Dendritic cell treated with granulocyte-macrophage colony-stimulating factor and Interleukin-4, amounts not matched to agents 40 ng/mL and 50 ng/mL, for 4 days (primary cell): ENCODE measurements around the gene ARID1A.

Experiments
- H3K27ac Mint-ChIP-seq: one replicate; pipeline ENCODE4 v1.8.0; 2022; ENCODE audit warnings: mild to moderate bottlenecking, mixed read lengths
- H3K27me3 Mint-ChIP-seq: one replicate; pipeline ENCODE4 v1.8.0; 2022; ENCODE audit warnings: mild to moderate bottlenecking, mixed read lengths
- H3K36me3 Mint-ChIP-seq: one replicate; pipeline ENCODE4 v1.8.0; 2022; ENCODE audit warnings: low read depth, mixed read lengths
- H3K4me1 Mint-ChIP-seq: one replicate; pipeline ENCODE4 v1.8.0; 2022; ENCODE audit warnings: low read depth, mixed read lengths
- H3K4me3 Mint-ChIP-seq: one replicate; pipeline ENCODE4 v1.8.0; 2022; ENCODE audit warnings: mild to moderate bottlenecking, moderate library complexity, mixed read lengths
- H3K9me3 Mint-ChIP-seq: one replicate; pipeline ENCODE4 v1.8.0; 2022; ENCODE audit warnings: mixed read lengths
- intact Hi-C: fragments of 100-400 bp; cut with micrococcal nuclease; formaldehyde crosslinking; loops from one replicate; pipeline ENCODE4 v1.15.0; 2022

The ARID1A gene

DNA sequence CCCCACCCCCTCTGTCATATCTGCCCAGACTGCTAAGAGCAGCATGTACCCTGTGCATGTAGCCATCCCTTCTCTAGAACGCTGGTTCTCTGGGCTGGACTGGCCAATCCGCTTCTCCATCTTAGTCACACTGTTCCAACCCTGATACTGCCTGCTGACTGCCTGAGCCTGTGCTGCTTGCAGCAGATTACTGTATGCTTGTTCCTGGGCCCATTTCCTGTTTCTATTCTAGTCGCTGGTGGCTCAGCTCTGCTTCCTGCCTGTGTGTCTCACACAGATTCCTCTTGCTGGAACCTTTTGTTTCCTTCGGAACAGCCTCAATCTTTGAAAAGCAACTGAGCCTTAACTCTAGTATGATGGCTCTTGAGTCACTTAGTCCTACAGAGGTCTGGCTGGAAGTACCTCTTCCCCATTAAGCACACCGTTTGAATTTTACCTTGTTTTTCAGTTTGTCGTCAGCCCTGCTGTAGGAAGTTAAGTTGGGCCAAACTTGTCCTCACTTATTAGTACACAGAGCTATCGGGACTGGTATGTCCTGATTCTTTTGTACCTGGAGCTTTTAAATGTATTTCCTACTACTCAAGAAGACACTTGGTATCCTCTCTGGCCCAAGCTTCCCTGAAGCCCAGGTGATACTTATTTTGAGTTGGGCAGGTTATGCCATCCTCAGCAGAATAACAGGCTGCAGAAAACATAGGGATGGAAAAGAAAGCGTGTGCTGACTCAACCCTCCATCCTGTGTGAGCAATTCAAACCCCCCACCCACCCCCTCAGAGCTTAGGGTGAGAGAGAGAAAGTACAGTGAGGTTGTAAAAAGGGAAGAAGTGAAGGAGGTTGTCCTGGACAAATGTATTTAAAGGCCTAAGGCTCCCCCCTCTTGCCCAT, 48.5 kb downstream of the ARID1A start:
- H3K27ac Mint-ChIP-seq = peak overlapping the region; percentile 68
- H3K4me3 Mint-ChIP-seq = no peak overlapping the region
- H3K9me3 Mint-ChIP-seq = no peaks in the 10 kb centered on the region
- intact Hi-C loops = loop anchor here (5.0 kb wide), 1 partner anchor 42 kb away; no protein-coding TSS in a partner anchor
- peaks cover 93% of the 10 kb centered on the region for H3K36me3 Mint-ChIP-seq
- no peaks in the 10 kb centered on the region for H3K27me3 Mint-ChIP-seq
- H3K4me1 Mint-ChIP-seq = peaks cover 58% of the 10 kb centered on the region

- H3K27ac Mint-ChIP-seq = no peak overlapping the region
- intact Hi-C loops = no loop called here
- H3K36me3 Mint-ChIP-seq = peaks cover 93% of the 10 kb centered on the region
- H3K27me3 Mint-ChIP-seq = no peaks in the 10 kb centered on the region
- H3K4me3 Mint-ChIP-seq = no peak overlapping the region
- no peaks in the 10 kb centered on the region for H3K9me3 Mint-ChIP-seq
- H3K4me1 Mint-ChIP-seq = peaks cover 56% of the 10 kb centered on the region
These were observed 49.4 kb downstream of the ARID1A start for GRCh38 chr1:26745191-26745590.

- Mint-ChIP-seq H3K27ac (no peak overlapping the region), H3K27me3 (no peaks in the 10 kb centered on the region), H3K4me3 (no peak overlapping the region), H3K9me3 (no peaks in the 10 kb centered on the region), H3K36me3 (peaks cover 93% of the 10 kb centered on the region), H3K4me1 (peaks cover 46% of the 10 kb centered on the region)
- intact Hi-C loops = no loop called here
These were observed 51.2 kb downstream of the ARID1A start for GRCh38 chr1:26747048-26747447.

- H3K36me3 Mint-ChIP-seq = peaks cover 93% of the 10 kb centered on the region
- H3K27ac Mint-ChIP-seq = no peak overlapping the region
- no peaks in the 10 kb centered on the region for H3K9me3 Mint-ChIP-seq
- no peak overlapping the region for H3K4me3 Mint-ChIP-seq
- no peaks in the 10 kb centered on the region for H3K27me3 Mint-ChIP-seq
- peaks cover 38% of the 10 kb centered on the region for H3K4me1 Mint-ChIP-seq
- intact Hi-C loops = no loop called here
These were observed 52.5 kb downstream of the ARID1A start for GRCh38 chr1:26748351-26748750.

DNA sequence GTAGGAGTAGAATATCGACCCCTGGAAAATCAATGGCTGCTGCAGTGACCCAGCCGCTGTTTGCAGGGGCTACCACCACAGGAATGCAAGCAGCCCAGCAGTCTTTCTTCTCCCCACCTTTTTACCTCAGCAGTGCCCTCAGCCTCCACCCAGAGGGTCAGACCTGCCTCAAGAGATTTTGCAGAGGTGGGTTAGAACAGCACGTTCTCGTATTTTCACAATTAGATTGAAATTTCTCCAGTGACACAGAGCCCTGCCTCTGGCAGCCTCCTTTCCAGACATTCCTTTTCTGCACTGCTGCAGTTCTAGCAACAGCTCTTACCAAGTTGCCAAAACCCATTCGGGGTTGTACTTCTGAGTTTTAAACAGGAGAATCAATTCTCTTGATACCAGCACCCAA, 53.6 kb downstream of the ARID1A start:
- Mint-ChIP-seq H3K9me3 (no peaks in the 10 kb centered on the region), H3K36me3 (peaks cover 93% of the 10 kb centered on the region), H3K27ac (no peak overlapping the region), H3K4me1 (peaks cover 27% of the 10 kb centered on the region), H3K4me3 (no peak overlapping the region), H3K27me3 (no peaks in the 10 kb centered on the region)
- intact Hi-C loops = no loop called here

DNA sequence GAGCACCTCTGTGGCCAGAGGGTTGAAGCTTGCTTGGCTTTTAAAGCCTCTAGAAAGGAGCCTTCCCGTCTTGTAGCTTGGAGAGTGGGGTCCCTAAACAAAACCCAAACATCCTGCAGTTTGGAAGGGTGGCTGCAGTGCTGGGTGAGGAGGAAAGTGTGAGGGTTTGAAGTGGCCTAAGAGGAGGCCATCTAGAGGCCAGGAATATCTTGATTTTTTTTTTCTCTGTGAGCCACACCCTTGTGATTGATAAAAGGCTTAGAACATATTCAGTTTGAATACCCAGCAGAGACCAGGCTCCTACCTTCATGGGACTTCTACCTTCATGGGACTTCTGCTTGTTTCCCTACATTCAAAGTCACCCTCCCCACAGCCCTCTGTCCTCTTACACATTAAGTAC, 54.6 kb downstream of the ARID1A start:
- no peaks in the 10 kb centered on the region for H3K9me3 Mint-ChIP-seq
- peaks cover 97% of the 10 kb centered on the region for H3K36me3 Mint-ChIP-seq
- H3K4me3 Mint-ChIP-seq = no peak overlapping the region
- peaks cover 20% of the 10 kb centered on the region for H3K4me1 Mint-ChIP-seq
- intact Hi-C loops = no loop called here
- H3K27me3 Mint-ChIP-seq = no peaks in the 10 kb centered on the region
- peak overlapping the region; percentile 29 for H3K27ac Mint-ChIP-seq

GRCh38 chr1:26752519-26752918, 56.7 kb downstream of the ARID1A start:
- H3K27me3 Mint-ChIP-seq = no peaks in the 10 kb centered on the region
- no peak overlapping the region for H3K27ac Mint-ChIP-seq
- intact Hi-C loops = no loop called here
- no peaks in the 10 kb centered on the region for H3K9me3 Mint-ChIP-seq
- peaks cover 97% of the 10 kb centered on the region for H3K36me3 Mint-ChIP-seq
- H3K4me3 Mint-ChIP-seq = no peak overlapping the region
- H3K4me1 Mint-ChIP-seq = peaks cover 15% of the 10 kb centered on the region

DNA sequence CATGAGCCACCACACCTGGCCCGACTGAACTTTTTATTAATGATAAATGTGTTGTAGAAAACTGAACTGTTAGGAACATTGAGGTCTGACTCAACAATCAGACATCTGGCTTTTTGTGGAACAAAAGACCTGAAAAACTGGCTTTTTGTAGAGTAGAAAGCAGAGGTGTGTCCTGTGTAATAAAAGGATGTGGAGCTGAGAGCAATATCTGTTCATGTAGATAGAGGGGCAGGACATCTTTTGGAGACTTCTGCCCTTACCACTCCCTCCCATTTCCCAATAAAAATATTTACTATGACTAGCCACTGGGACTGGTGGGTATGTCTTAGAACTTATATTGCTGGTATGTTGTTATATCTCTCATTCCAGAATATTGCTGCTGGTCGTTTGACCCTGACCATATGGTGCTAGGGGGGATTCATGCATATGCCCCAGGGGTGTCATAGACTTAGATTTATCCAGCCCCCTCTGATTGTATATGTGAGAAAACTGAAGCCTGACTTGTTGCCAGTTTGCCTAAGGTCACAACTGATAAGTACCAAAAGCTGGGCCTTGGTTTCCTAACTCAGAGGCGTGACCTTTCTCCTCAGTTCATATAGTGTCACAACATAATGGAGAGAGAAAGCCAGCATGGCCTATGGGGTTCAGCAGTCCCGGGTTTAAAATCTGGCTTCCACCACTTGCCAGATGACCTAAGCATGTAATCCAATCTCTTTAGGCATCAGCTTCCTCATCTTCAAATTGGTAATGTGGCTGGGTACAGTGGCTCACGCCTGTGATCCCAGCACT, 58.5 kb downstream of the ARID1A start:
- H3K27me3 Mint-ChIP-seq = no peaks in the 10 kb centered on the region
- no peaks in the 10 kb centered on the region for H3K9me3 Mint-ChIP-seq
- peak overlapping the region; percentile 43 for H3K27ac Mint-ChIP-seq
- intact Hi-C loops = no loop called here
- H3K4me3 Mint-ChIP-seq = no peak overlapping the region
- H3K4me1 Mint-ChIP-seq = peaks cover 19% of the 10 kb centered on the region
- peaks cover 97% of the 10 kb centered on the region for H3K36me3 Mint-ChIP-seq

GRCh38 chr1:26758358-26758757, 62.5 kb downstream of the ARID1A start:
- intact Hi-C loops = no loop called here
- Mint-ChIP-seq H3K36me3 (peaks cover 97% of the 10 kb centered on the region), H3K27me3 (no peaks in the 10 kb centered on the region), H3K9me3 (no peaks in the 10 kb centered on the region), H3K27ac (peak overlapping the region; percentile 33), H3K4me3 (no peak overlapping the region), H3K4me1 (peaks cover 4% of the 10 kb centered on the region)

- H3K9me3 Mint-ChIP-seq = no peaks in the 10 kb centered on the region
- peaks cover 99% of the 10 kb centered on the region for H3K36me3 Mint-ChIP-seq
- H3K4me1 Mint-ChIP-seq = peaks cover 4% of the 10 kb centered on the region
These were observed 63.7 kb downstream of the ARID1A start for GRCh38 chr1:26759531-26759930.

DNA sequence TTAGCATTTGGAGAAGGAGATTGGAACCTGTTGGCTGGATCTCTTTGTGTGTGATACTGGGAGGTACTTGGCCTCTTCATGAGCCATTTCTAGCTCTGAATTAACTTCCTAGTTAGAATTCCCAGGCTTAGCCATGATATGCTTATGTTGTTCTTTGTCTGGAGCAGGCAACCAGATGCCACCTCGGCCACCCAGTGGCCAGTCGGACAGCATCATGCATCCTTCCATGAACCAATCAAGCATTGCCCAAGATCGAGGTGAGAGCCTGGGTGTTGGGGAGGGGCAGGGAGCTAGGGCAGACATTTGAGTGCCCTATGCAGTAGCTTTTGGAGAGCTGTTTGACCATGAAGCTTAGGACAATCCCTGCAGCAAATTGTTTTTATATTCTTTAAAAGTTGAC, 65.4 kb downstream of the ARID1A start:
- peak overlapping the region; percentile 41 for H3K27ac Mint-ChIP-seq
- intact Hi-C loops = no loop called here
- H3K4me3 Mint-ChIP-seq = no peak overlapping the region
- peaks cover 100% of the 10 kb centered on the region for H3K36me3 Mint-ChIP-seq
- H3K4me1 Mint-ChIP-seq = peaks cover 4% of the 10 kb centered on the region
- no peaks in the 10 kb centered on the region for H3K27me3 Mint-ChIP-seq
- no peaks in the 10 kb centered on the region for H3K9me3 Mint-ChIP-seq

More at GRCh38 chr1:26759531-26759930, 63.7 kb downstream of the ARID1A start:
- Mint-ChIP-seq H3K27ac (no peak overlapping the region), H3K27me3 (no peaks in the 10 kb centered on the region), H3K4me3 (no peak overlapping the region)
- intact Hi-C loops = no loop called here

DNA sequence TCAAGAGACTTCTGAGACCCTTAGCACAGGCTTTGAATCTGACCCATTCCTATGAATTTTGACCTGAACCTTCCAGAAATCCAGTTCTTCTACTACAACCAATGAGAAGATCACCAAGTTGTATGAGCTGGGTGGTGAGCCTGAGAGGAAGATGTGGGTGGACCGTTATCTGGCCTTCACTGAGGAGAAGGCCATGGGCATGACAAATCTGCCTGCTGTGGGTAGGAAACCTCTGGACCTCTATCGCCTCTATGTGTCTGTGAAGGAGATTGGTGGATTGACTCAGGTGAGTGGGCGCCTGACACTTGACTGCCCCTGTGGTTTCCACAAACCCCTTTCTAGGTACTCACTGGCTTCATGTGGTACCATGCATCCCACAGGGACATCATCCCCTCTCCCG, 71.9 kb downstream of the ARID1A start:
- H3K9me3 Mint-ChIP-seq = no peaks in the 10 kb centered on the region
- peaks cover 34% of the 10 kb centered on the region for H3K4me1 Mint-ChIP-seq
- H3K27ac Mint-ChIP-seq = peak overlapping the region; percentile 37
- intact Hi-C loops = no loop called here
- peaks cover 100% of the 10 kb centered on the region for H3K36me3 Mint-ChIP-seq
- no peaks in the 10 kb centered on the region for H3K27me3 Mint-ChIP-seq
- no peak overlapping the region for H3K4me3 Mint-ChIP-seq

- Mint-ChIP-seq H3K9me3 (no peaks in the 10 kb centered on the region), H3K4me1 (peaks cover 34% of the 10 kb centered on the region), H3K27ac (no peak overlapping the region), H3K36me3 (peaks cover 100% of the 10 kb centered on the region), H3K4me3 (no peak overlapping the region), H3K27me3 (no peaks in the 10 kb centered on the region)
- intact Hi-C loops = no loop called here
These were observed 72.9 kb downstream of the ARID1A start for GRCh38 chr1:26768755-26769154.

DNA sequence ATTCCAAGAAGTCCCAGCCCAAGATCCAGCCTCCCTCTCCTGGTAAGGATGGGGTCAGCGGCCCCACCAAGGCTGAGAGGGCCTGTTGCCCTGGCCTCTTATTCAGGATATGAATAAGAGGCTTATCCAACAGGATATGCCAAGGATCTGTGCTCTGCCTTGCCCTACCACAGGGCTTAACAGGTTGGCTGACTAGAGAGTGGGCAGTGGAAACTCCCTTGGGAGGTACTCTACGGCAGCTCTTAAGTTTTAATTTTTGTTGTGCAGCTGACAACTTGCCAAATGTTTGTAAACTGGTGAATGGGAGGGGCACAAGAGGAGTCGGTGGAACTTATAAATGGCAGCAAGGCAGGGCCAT, 75.4 kb downstream of the ARID1A start:
- no peaks in the 10 kb centered on the region for H3K27me3 Mint-ChIP-seq
- H3K27ac Mint-ChIP-seq = peak overlapping the region; percentile 26
- H3K9me3 Mint-ChIP-seq = no peaks in the 10 kb centered on the region
- peaks cover 100% of the 10 kb centered on the region for H3K36me3 Mint-ChIP-seq
- intact Hi-C loops = no loop called here
- no peak overlapping the region for H3K4me3 Mint-ChIP-seq
- peaks cover 34% of the 10 kb centered on the region for H3K4me1 Mint-ChIP-seq
